ENCODE measurements around the gene RHOT1.

RHOT1 gene

DNA sequence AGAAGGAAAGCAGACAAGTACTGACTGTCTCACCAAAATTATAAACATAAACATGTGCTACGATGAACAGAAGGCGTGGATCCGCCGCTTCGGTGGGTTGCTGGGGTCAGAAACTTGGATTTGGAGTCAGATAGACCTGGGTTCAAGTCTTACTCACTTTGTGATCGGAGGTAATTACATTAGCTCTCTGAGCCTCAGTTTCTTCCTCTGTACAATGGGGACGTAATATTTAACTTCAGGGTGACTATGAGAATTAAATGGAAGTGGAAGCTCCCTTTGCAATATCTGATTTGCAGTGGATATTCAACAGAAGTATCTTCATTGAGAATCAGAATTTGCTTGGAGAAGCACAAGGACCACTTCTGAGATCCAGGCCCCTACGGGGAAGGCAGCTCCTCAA, 129.5 kb downstream of the RHOT1 start:
- no peaks in the 10 kb centered on the region for H3K4me1 ChIP-seq (ENCODE audit: control insufficient read depth, insufficient read depth, low read length)
- H3K36me3 ChIP-seq (ENCODE audit: control insufficient read depth, insufficient read depth, low read length): no peaks in the 10 kb centered on the region
- no peak overlapping the region for H3K4me3 ChIP-seq (ENCODE audit: low read length)
- H3K9ac ChIP-seq (ENCODE audit: low read length): no peak overlapping the region
- H3K27ac ChIP-seq (ENCODE audit: low read depth, low read length): no peak overlapping the region
- peaks cover 23% of the 10 kb centered on the region for H3K27me3 ChIP-seq (ENCODE audit: control insufficient read depth, insufficient read depth, low read length)

- peaks cover 16% of the 10 kb centered on the region for H3K27me3 ChIP-seq (ENCODE audit: control insufficient read depth, insufficient read depth, low read length)
These were observed 131.8 kb downstream of the RHOT1 start for GRCh38 chr17:32274101-32274500.

DNA sequence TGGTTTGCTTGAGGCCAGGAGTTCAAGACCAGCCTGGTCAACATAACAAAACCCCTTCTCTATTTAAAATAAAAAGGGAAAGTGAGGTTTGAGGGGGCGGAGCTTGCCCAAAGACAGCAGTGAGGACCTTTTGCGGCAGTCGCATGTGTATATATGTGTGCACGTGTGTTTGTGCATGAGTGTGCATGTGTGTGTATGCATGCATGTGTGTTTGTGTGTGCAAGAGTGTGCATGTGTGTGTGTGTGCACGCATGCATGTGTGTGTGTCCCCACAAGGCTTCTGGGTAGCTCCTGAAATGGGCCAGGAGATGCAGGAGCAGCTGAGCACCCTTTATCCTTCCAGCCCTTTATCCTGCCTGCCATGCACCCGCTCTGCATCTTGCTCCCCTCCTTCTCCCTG, 132.3 kb downstream of the RHOT1 start:
- Histone ChIP-seq H3K4me1 (ENCODE audit: control insufficient read depth, insufficient read depth, low read length) (no peaks in the 10 kb centered on the region), H3K27me3 (ENCODE audit: control insufficient read depth, insufficient read depth, low read length) (peaks cover 16% of the 10 kb centered on the region), H3K36me3 (ENCODE audit: control insufficient read depth, insufficient read depth, low read length) (no peaks in the 10 kb centered on the region), H3K9ac (ENCODE audit: low read length) (no peak overlapping the region), H3K27ac (ENCODE audit: low read depth, low read length) (no peak overlapping the region), H3K4me3 (ENCODE audit: low read length) (no peak overlapping the region)

More at GRCh38 chr17:32274101-32274500, 131.8 kb downstream of the RHOT1 start:
- H3K27ac ChIP-seq (ENCODE audit: low read depth, low read length): no peak overlapping the region
- no peak overlapping the region for H3K9ac ChIP-seq (ENCODE audit: low read length)
- H3K4me3 ChIP-seq (ENCODE audit: low read length): no peak overlapping the region
- no peaks in the 10 kb centered on the region for H3K36me3 ChIP-seq (ENCODE audit: control insufficient read depth, insufficient read depth, low read length)
- H3K4me1 ChIP-seq (ENCODE audit: control insufficient read depth, insufficient read depth, low read length): no peaks in the 10 kb centered on the region
